Osteoblast (primary cell): ENCODE measurements around the gene PRKN. TPM values are rescaled to one million over a fixed set of nuclear protein-coding genes. Genes with fewer than 3 reads are reported as not detected.

Source experiments
- DNase-seq: peaks from one replicate; pipeline ENCODE4 v3.0.0; 2011; ENCODE audit warnings: low spot score, mixed read lengths; ENCODE audit not compliant: insufficient read length; ENCODE audit errors: missing footprints
- H2AFZ ChIP-seq: 2 replicates; pipeline ENCODE4 v1.6.0; 2011; ENCODE audit warnings: mild to moderate bottlenecking, low read length
- H3K27ac ChIP-seq: 2 replicates; pipeline ENCODE4 v1.5.1; 2011; ENCODE audit warnings: mild to moderate bottlenecking, low read depth, low read length, moderate library complexity
- H3K27me3 ChIP-seq: 2 replicates; pipeline ENCODE4 v1.6.0; 2012; ENCODE audit warnings: mild to moderate bottlenecking, control low read depth, inconsistent platforms, low read length, moderate library complexity; ENCODE audit not compliant: insufficient read depth
- H3K36me3 ChIP-seq: 2 replicates; pipeline ENCODE4 v1.5.1; 2011; ENCODE audit warnings: mild to moderate bottlenecking, low read length, control low read depth, moderate library complexity; ENCODE audit not compliant: insufficient read depth
- H3K4me1 ChIP-seq: 2 replicates; pipeline ENCODE4 v1.5.1; 2011; ENCODE audit warnings: mild to moderate bottlenecking, low read length, control low read depth, moderate library complexity; ENCODE audit not compliant: insufficient read depth
- H3K4me2 ChIP-seq: 2 replicates; pipeline ENCODE4 v1.6.0; 2011; ENCODE audit warnings: mild to moderate bottlenecking, low read length; ENCODE audit not compliant: insufficient read depth
- H3K4me3 ChIP-seq: fragments of 200-600 bp; sonication (generic); 3 replicates; pipeline ENCODE4 v1.5.1; 2012; ENCODE audit warnings: mild to moderate bottlenecking, low read length, inconsistent platforms; ENCODE audit not compliant: insufficient read depth
- H3K79me2 ChIP-seq: 2 replicates; pipeline ENCODE4 v1.6.0; 2012; ENCODE audit warnings: mild to moderate bottlenecking, low read length, control low read depth, inconsistent platforms; ENCODE audit not compliant: insufficient read depth
- H3K9me3 ChIP-seq: 2 replicates; pipeline ENCODE4 v1.5.1; 2011; ENCODE audit warnings: low read depth, low read length, control low read depth
- H4K20me1 ChIP-seq: 2 replicates; pipeline ENCODE4 v1.6.0; 2012; ENCODE audit warnings: mild to moderate bottlenecking, low read length, control low read depth; ENCODE audit not compliant: insufficient read depth
- total RNA-seq: library from RNA; depleted of rRNA; stranded (reverse); fragments of >200 nt; gene quantifications from 2 replicates; pipeline ENCODE4 v1.2.3, GENCODE V29; 2012
- TF ChIP-seq, protein P1 (sequence below): IDR thresholded peaks from 2 replicates; pipeline ENCODE4 v1.5.1; 2011; ENCODE audit warnings: mild to moderate bottlenecking, low read depth, low read length, moderate library complexity; ENCODE audit errors: extremely low read depth

PRKN gene
- total RNA-seq, 1 donor: 2.9 TPM

DNA sequence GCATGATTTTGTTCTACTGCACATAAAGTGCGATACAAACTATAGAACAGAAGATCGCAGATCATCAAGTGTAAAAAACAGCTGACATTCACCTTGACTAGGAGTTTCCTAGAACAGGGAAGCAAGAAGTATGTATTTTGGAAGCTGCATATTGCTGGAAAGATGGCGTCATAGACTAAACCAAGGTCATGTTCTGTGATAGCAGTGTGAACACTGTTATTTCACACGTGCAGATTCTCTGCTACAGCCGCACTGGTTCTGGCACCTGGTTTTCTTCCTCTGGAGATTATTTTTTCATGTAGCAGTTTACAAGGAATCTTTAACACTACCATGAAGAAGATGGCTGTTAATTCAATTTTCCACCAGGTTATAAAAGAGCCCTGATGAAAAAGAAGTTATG, 681.2 kb downstream of the PRKN start:
- no peaks in the 10 kb centered on the region for H3K9me3 ChIP-seq
- no peaks in the 10 kb centered on the region for H3K4me1 ChIP-seq
- H2AFZ ChIP-seq: no peak overlapping the region
- no peak overlapping the region for H3K27ac ChIP-seq
- H3K4me2 ChIP-seq: no peak overlapping the region
- no peaks in the 10 kb centered on the region for H4K20me1 ChIP-seq
- TF ChIP-seq, protein P1, sequence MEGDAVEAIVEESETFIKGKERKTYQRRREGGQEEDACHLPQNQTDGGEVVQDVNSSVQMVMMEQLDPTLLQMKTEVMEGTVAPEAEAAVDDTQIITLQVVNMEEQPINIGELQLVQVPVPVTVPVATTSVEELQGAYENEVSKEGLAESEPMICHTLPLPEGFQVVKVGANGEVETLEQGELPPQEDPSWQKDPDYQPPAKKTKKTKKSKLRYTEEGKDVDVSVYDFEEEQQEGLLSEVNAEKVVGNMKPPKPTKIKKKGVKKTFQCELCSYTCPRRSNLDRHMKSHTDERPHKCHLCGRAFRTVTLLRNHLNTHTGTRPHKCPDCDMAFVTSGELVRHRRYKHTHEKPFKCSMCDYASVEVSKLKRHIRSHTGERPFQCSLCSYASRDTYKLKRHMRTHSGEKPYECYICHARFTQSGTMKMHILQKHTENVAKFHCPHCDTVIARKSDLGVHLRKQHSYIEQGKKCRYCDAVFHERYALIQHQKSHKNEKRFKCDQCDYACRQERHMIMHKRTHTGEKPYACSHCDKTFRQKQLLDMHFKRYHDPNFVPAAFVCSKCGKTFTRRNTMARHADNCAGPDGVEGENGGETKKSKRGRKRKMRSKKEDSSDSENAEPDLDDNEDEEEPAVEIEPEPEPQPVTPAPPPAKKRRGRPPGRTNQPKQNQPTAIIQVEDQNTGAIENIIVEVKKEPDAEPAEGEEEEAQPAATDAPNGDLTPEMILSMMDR: no peak
- H3K36me3 ChIP-seq: no peaks in the 10 kb centered on the region
- no peak for DNase-seq
- no peaks in the 10 kb centered on the region for H3K79me2 ChIP-seq
- H3K4me3 ChIP-seq: no peak overlapping the region
- no peaks in the 10 kb centered on the region for H3K27me3 ChIP-seq

DNA sequence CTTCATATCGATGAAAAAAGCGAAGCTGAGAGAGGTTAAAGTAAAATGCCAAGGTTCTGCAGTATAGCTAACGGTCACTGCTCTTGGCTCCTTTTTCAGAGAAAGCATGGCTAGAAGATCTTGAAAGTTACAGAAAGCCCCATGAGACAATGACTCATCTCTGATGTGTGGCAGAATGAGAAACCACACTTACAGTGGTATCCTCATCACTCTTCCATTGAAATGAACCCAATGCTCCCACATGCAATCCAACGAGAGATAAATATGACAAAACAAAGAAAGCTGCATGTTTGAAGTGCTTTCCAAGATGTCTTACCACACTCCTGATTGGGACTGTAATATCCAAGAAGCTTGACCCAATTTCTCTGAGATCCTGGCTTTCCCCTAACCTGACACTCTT, 694.9 kb downstream of the PRKN start:
- no peak overlapping the region for H2AFZ ChIP-seq
- no peak overlapping the region for H3K4me2 ChIP-seq
- H3K9me3 ChIP-seq: no peaks in the 10 kb centered on the region
- no peaks in the 10 kb centered on the region for H3K36me3 ChIP-seq
- no peak overlapping the region for H3K27ac ChIP-seq
- DNase-seq: no peak
- H4K20me1 ChIP-seq: no peaks in the 10 kb centered on the region
- TF ChIP-seq, protein P1: no peak
- no peaks in the 10 kb centered on the region for H3K79me2 ChIP-seq
- H3K4me3 ChIP-seq: no peak overlapping the region
- H3K27me3 ChIP-seq: no peaks in the 10 kb centered on the region
- H3K4me1 ChIP-seq: no peaks in the 10 kb centered on the region

DNA sequence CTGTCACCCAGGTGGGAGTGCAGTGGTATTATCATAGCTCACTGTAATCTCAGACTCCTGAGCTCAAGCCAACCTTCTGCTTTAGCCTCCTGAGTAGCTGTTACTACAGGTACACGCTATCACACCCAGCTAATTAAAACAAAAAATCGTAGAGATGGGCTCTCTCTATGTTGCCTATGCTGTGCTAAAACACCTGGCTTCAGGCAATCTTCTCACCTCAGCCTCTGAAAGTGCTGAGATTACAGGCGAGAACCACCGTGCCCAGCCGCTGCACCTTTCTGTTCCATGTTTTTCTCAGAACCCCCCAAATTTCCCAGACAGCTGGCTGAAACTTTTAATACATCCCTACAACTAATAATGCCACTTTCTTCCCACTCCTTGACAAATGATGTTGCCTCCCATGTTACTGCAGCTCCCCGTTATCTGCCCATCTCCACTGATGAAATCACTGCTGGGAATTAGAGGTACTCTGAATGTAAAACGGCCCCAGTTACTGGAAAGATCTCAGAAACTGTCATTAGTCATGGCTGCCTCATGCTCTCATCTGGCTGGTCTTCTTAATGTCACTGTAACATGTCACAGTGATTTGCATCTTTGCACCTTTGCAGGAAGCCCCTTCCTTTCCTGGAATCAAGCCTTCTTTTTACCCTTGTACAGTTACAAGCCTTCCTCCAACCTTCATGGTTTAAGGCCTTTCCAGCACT, 697.5 kb downstream of the PRKN start:
- DNase-seq: no peak
- Histone ChIP-seq H3K4me2 (no peak overlapping the region), H3K79me2 (no peaks in the 10 kb centered on the region), H4K20me1 (no peaks in the 10 kb centered on the region), H3K9me3 (no peaks in the 10 kb centered on the region), H3K27me3 (no peaks in the 10 kb centered on the region), H3K27ac (no peak overlapping the region), H3K4me3 (no peak overlapping the region), H3K4me1 (no peaks in the 10 kb centered on the region), H2AFZ (no peak overlapping the region), H3K36me3 (no peaks in the 10 kb centered on the region)
- TF ChIP-seq, protein P1: no peak

DNA sequence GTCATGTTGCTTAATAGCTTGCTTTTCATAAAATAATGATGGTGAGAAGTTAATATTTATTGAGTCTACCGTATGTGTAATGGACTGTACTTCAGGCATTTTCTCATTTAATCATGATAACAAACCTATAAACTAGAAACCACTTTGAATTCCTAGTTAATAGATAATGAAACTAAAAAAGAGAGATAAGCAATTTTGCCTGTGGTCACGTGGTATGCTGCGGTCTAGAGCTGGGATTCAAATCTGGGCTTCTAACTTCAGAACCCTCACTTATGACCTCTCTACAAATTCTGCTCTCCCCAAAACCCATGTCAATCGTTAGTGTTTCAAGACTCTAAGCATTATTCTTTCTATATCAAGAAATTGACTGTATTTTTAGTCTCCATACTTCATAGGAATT, 700.7 kb downstream of the PRKN start:
- H3K36me3 ChIP-seq: no peaks in the 10 kb centered on the region
- H3K4me3 ChIP-seq: no peak overlapping the region
- no peak for DNase-seq
- no peak overlapping the region for H3K27ac ChIP-seq
- no peak overlapping the region for H3K4me2 ChIP-seq
- H2AFZ ChIP-seq: no peak overlapping the region
- H3K9me3 ChIP-seq: no peaks in the 10 kb centered on the region
- no peaks in the 10 kb centered on the region for H4K20me1 ChIP-seq
- H3K27me3 ChIP-seq: no peaks in the 10 kb centered on the region
- no peaks in the 10 kb centered on the region for H3K79me2 ChIP-seq
- H3K4me1 ChIP-seq: no peaks in the 10 kb centered on the region
- TF ChIP-seq, protein P1: no peak
